ENCODE data around the gene ATCAY. TPM values are rescaled to one million over a fixed set of nuclear protein-coding genes. Genes with fewer than 3 reads are reported as not detected.
A peak's percentile ranks its signal among the peaks of the same experiment; 100 is the strongest.

The ATCAY gene
- polyA plus RNA-seq, 3 donors, result not detected

- no peak overlapping the region for H2AFZ ChIP-seq (ENCODE audit: insufficient read depth, low read depth, low read length, poor library complexity, severe bottlenecking)
- Mint-ChIP-seq H3K4me3 (no peak overlapping the region), H3K36me3 (no peaks in the 10 kb centered on the region), H3K27ac (no peak overlapping the region), H3K27me3 (ENCODE audit: low read depth in 3 of 3) (peaks cover 3 to 12% (median 3%) of the 10 kb centered on the region in 3 donors), H3K9me3 (peaks cover 2 to 13% (median 7%) of the 10 kb centered on the region in 7 donors), H3K4me1 (no peaks in the 10 kb centered on the region)
- intact Hi-C loops (cut with micrococcal nuclease), result no loop called here
- no peaks in the 10 kb centered on the region for H3K27me3 ChIP-seq (ENCODE audit: control insufficient read depth in 2 of 2, insufficient read depth in 2 of 2, low read length in 2 of 2)
- no peak for DNase-seq
- no peak overlapping the region for H3K9ac ChIP-seq (ENCODE audit: insufficient read depth, low read length, poor library complexity, severe bottlenecking)
- H3K4me3 ChIP-seq (replicated peaks in 1 of 3; ENCODE audit: low read depth in 2 of 3, low read length in 3 of 3), result no peak overlapping the region
- H3K79me2 ChIP-seq (ENCODE audit: insufficient read depth, low read length), result no peaks in the 10 kb centered on the region
- no peaks in the 10 kb centered on the region for H4K20me1 ChIP-seq (ENCODE audit: insufficient read depth, low read length)
- TF ChIP-seq, protein P1, sequence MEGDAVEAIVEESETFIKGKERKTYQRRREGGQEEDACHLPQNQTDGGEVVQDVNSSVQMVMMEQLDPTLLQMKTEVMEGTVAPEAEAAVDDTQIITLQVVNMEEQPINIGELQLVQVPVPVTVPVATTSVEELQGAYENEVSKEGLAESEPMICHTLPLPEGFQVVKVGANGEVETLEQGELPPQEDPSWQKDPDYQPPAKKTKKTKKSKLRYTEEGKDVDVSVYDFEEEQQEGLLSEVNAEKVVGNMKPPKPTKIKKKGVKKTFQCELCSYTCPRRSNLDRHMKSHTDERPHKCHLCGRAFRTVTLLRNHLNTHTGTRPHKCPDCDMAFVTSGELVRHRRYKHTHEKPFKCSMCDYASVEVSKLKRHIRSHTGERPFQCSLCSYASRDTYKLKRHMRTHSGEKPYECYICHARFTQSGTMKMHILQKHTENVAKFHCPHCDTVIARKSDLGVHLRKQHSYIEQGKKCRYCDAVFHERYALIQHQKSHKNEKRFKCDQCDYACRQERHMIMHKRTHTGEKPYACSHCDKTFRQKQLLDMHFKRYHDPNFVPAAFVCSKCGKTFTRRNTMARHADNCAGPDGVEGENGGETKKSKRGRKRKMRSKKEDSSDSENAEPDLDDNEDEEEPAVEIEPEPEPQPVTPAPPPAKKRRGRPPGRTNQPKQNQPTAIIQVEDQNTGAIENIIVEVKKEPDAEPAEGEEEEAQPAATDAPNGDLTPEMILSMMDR (IDR thresholded peaks at IDR 0.05), result no peak
- H3K27ac ChIP-seq (ENCODE audit: low read depth in 1 of 2, low read length in 2 of 2), result no peak overlapping the region
- no peaks in the 10 kb centered on the region for H3K36me3 ChIP-seq (replicated peaks in 1 of 2; ENCODE audit: control insufficient read depth in 1 of 2, insufficient read depth in 2 of 2, low read length in 2 of 2)
- peaks cover 0 to 7% of the 10 kb centered on the region in 2 donors for H3K9me3 ChIP-seq (replicated peaks in 1 of 2; ENCODE audit: control insufficient read depth in 1 of 2, insufficient read depth in 1 of 2, low read length in 2 of 2)
- WGBS (ENCODE audit: insufficient coverage), result no CpG with 5 or more reads among the region's 5 CpGs
- no peaks in the 10 kb centered on the region for H3K4me1 ChIP-seq (ENCODE audit: control insufficient read depth in 1 of 2, insufficient read depth in 2 of 2, low read length in 2 of 2)
- no peak overlapping the region for H3K4me2 ChIP-seq (replicated peaks; ENCODE audit: extremely low read depth, low read length, poor library complexity, severe bottlenecking)
These were observed 15.3 kb downstream of the ATCAY start for GRCh38 chr19:3895788-3896187.

DNA sequence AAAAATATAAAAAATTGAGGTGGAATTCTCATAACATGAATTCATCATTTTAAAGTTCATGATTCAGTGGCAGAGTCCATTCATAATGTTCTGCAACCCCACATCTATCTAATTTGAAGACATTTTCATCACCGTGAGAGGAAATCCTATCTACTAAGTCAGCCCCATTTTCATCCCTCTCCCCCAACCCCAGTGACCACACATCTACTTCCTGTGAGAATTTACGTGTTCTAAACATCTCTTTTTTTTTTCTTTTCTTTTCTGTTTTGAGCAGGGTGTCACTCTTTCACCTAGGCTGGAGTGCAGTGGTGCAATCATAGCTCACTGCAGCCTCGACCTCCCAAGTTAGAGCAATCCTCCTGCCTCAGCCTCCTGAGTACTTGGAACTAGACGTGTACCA is 17.5 kb downstream of the ATCAY start:
- Histone ChIP-seq H3K27me3 (ENCODE audit: control insufficient read depth in 2 of 2, insufficient read depth in 2 of 2, low read length in 2 of 2) (no peaks in the 10 kb centered on the region), H3K9ac (ENCODE audit: insufficient read depth, low read length, poor library complexity, severe bottlenecking) (no peak overlapping the region), H3K36me3 (replicated peaks in 1 of 2; ENCODE audit: control insufficient read depth in 1 of 2, insufficient read depth in 2 of 2, low read length in 2 of 2) (no peaks in the 10 kb centered on the region), H2AFZ (ENCODE audit: insufficient read depth, low read depth, low read length, poor library complexity, severe bottlenecking) (no peak overlapping the region), H4K20me1 (ENCODE audit: insufficient read depth, low read length) (no peaks in the 10 kb centered on the region), H3K4me1 (ENCODE audit: control insufficient read depth in 1 of 2, insufficient read depth in 2 of 2, low read length in 2 of 2) (no peaks in the 10 kb centered on the region), H3K27ac (ENCODE audit: low read depth in 1 of 2, low read length in 2 of 2) (no peak overlapping the region), H3K79me2 (ENCODE audit: insufficient read depth, low read length) (no peaks in the 10 kb centered on the region), H3K4me3 (replicated peaks in 1 of 3; ENCODE audit: low read depth in 2 of 3, low read length in 3 of 3) (no peak overlapping the region), H3K9me3 (replicated peaks in 1 of 2; ENCODE audit: control insufficient read depth in 1 of 2, insufficient read depth in 1 of 2, low read length in 2 of 2) (peaks cover 0 to 7% of the 10 kb centered on the region in 2 donors), H3K4me2 (replicated peaks; ENCODE audit: extremely low read depth, low read length, poor library complexity, severe bottlenecking) (no peak overlapping the region)
- no peak for DNase-seq
- TF ChIP-seq, protein P1 (IDR thresholded peaks at IDR 0.05), result no peak
- Mint-ChIP-seq H3K9me3 (peaks cover 0 to 11% (median 7%) of the 10 kb centered on the region in 7 donors), H3K27ac (no peak overlapping the region), H3K4me1 (no peaks in the 10 kb centered on the region), H3K27me3 (ENCODE audit: low read depth in 3 of 3) (peaks cover 2 to 12% (median 5%) of the 10 kb centered on the region in 3 donors), H3K36me3 (no peaks in the 10 kb centered on the region), H3K4me3 (peak overlapping the region in 1 of 2 donors; percentile 1)
- 8% methylated on average over 2 of the region's 4 CpGs for WGBS (ENCODE audit: insufficient coverage)
- intact Hi-C loops (cut with micrococcal nuclease), result no loop called here
